ENCODE results near the gene SGSM2.

DNA sequence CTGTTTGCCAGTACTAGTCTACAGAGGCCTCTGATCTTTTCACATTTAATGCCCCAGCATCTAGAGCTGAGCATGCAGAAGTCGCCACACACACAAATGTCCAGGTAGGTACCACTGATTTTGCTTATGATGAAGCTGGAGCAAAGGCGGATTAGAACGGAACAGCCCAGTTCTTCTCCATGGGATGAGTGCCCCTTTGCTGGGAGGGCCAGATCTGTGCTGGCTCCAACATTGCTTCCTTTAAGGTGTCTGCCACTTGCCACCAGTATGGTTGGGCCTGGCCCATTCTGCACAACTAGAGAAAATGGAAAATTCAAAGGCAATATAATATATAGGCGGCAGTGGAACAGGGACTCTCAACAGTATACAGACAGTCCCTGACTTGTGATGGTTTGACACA, 65.7 kb downstream of the SGSM2 start:
- TF ChIP-seq, protein P1, sequence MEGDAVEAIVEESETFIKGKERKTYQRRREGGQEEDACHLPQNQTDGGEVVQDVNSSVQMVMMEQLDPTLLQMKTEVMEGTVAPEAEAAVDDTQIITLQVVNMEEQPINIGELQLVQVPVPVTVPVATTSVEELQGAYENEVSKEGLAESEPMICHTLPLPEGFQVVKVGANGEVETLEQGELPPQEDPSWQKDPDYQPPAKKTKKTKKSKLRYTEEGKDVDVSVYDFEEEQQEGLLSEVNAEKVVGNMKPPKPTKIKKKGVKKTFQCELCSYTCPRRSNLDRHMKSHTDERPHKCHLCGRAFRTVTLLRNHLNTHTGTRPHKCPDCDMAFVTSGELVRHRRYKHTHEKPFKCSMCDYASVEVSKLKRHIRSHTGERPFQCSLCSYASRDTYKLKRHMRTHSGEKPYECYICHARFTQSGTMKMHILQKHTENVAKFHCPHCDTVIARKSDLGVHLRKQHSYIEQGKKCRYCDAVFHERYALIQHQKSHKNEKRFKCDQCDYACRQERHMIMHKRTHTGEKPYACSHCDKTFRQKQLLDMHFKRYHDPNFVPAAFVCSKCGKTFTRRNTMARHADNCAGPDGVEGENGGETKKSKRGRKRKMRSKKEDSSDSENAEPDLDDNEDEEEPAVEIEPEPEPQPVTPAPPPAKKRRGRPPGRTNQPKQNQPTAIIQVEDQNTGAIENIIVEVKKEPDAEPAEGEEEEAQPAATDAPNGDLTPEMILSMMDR (IDR thresholded peaks at IDR 0.05; ENCODE audit: low read depth, low read length, poor library complexity, severe bottlenecking): no peak
- TF ChIP-seq EZH2phosphoT487 (IDR thresholded peaks at IDR 0.05; ENCODE audit: borderline replicate concordance, low read length): no peak
